Measurements from ENCODE around the gene ZNF85. TPM values are rescaled to one million over a fixed set of nuclear protein-coding genes. Genes with fewer than 3 reads are reported as not detected.
"Not testable (repeated sequence)": the region's sequence is repeated elsewhere in the genome, so short reads cannot be mapped to it uniquely, and the experiment has no call there.

Gene ZNF85
- total RNA-seq, 3 donors from 2014 or later (not counting 1 experiment from before 2014, with no cell fraction given): 3.9 to 8.6 (median 5.4) TPM

- no peaks in the 10 kb centered on the region for H3K36me3 ChIP-seq (ENCODE audit: control insufficient read depth, insufficient read depth, low read length)
- no peak overlapping the region for H3K4me3 ChIP-seq (ENCODE audit: low read length)
- DNase-seq (peak in 1 of 2 donors; percentile 29), ATAC-seq (no peak)
- peaks cover 11% of the 10 kb centered on the region for H3K9me3 ChIP-seq (ENCODE audit: control insufficient read depth, insufficient read depth, low read length)
- Mint-ChIP-seq H3K4me3 (no peak overlapping the region), H3K9me3 (peaks cover 0 to 9% of the 10 kb centered on the region in 2 donors), H3K27me3 (ENCODE audit: low read depth in 2 of 2) (no peaks in the 10 kb centered on the region), H3K4me1 (no peaks in the 10 kb centered on the region), H3K27ac (no peak overlapping the region), H3K36me3 (peaks cover 13% of the 10 kb centered on the region)
- TF ChIP-seq, protein P1, sequence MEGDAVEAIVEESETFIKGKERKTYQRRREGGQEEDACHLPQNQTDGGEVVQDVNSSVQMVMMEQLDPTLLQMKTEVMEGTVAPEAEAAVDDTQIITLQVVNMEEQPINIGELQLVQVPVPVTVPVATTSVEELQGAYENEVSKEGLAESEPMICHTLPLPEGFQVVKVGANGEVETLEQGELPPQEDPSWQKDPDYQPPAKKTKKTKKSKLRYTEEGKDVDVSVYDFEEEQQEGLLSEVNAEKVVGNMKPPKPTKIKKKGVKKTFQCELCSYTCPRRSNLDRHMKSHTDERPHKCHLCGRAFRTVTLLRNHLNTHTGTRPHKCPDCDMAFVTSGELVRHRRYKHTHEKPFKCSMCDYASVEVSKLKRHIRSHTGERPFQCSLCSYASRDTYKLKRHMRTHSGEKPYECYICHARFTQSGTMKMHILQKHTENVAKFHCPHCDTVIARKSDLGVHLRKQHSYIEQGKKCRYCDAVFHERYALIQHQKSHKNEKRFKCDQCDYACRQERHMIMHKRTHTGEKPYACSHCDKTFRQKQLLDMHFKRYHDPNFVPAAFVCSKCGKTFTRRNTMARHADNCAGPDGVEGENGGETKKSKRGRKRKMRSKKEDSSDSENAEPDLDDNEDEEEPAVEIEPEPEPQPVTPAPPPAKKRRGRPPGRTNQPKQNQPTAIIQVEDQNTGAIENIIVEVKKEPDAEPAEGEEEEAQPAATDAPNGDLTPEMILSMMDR (IDR thresholded peaks at IDR 0.05): no peak
- 51% methylated on average over 4 of the region's 4 CpGs for WGBS (ENCODE audit: insufficient coverage)
- H3K27ac ChIP-seq (ENCODE audit: low read length): no peak overlapping the region
- intact Hi-C loops (cut with micrococcal nuclease): no loop called here
- H3K4me1 ChIP-seq (ENCODE audit: control insufficient read depth, insufficient read depth, low read length): no peaks in the 10 kb centered on the region
- H3K27me3 ChIP-seq (ENCODE audit: control insufficient read depth, insufficient read depth, low read length): no peaks in the 10 kb centered on the region
These were observed 41.7 kb downstream of the ZNF85 start for GRCh38 chr19:20964798-20965197.

GRCh38 chr19:20968092-20968491, 45.0 kb downstream of the ZNF85 start:
- 91% methylated on average over 1 of the region's 1 CpG for WGBS (ENCODE audit: insufficient coverage)
- H3K9me3 ChIP-seq (ENCODE audit: control insufficient read depth, insufficient read depth, low read length): no peaks in the 10 kb centered on the region
- no peak for ATAC-seq
- no peak overlapping the region for H3K27ac ChIP-seq (ENCODE audit: low read length)
- H3K27me3 ChIP-seq (ENCODE audit: control insufficient read depth, insufficient read depth, low read length): no peaks in the 10 kb centered on the region
- TF ChIP-seq, protein P1 (IDR thresholded peaks at IDR 0.05): no peak
- no peaks in the 10 kb centered on the region for H3K36me3 ChIP-seq (ENCODE audit: control insufficient read depth, insufficient read depth, low read length)
- H3K4me1 ChIP-seq (ENCODE audit: control insufficient read depth, insufficient read depth, low read length): no peaks in the 10 kb centered on the region
- H3K27ac Mint-ChIP-seq: no peak overlapping the region
- H3K27me3 Mint-ChIP-seq (ENCODE audit: low read depth in 2 of 2): no peaks in the 10 kb centered on the region
- no peaks in the 10 kb centered on the region for H3K36me3 Mint-ChIP-seq
- H3K4me3 ChIP-seq (ENCODE audit: low read length): no peak overlapping the region
- no peak for DNase-seq
- intact Hi-C loops (cut with micrococcal nuclease): no loop called here
- no peak overlapping the region for H3K4me3 Mint-ChIP-seq
- H3K9me3 Mint-ChIP-seq: no peaks in the 10 kb centered on the region
- no peaks in the 10 kb centered on the region for H3K4me1 Mint-ChIP-seq

GRCh38 chr19:20969498-20969897, 46.4 kb downstream of the ZNF85 start:
- Histone ChIP-seq H3K4me3 (ENCODE audit: low read length) (no peak overlapping the region), H3K36me3 (ENCODE audit: control insufficient read depth, insufficient read depth, low read length) (no peaks in the 10 kb centered on the region), H3K27ac (ENCODE audit: low read length) (no peak overlapping the region), H3K9me3 (ENCODE audit: control insufficient read depth, insufficient read depth, low read length) (no peaks in the 10 kb centered on the region), H3K27me3 (ENCODE audit: control insufficient read depth, insufficient read depth, low read length) (no peaks in the 10 kb centered on the region), H3K4me1 (ENCODE audit: control insufficient read depth, insufficient read depth, low read length) (no peaks in the 10 kb centered on the region)
- WGBS (ENCODE audit: insufficient coverage): 94% methylated on average over 3 of the region's 3 CpGs
- no peaks in the 10 kb centered on the region for H3K9me3 Mint-ChIP-seq
- intact Hi-C loops (cut with micrococcal nuclease): no loop called here
- H3K27me3 Mint-ChIP-seq (ENCODE audit: low read depth in 2 of 2): no peaks in the 10 kb centered on the region
- no peak overlapping the region for H3K4me3 Mint-ChIP-seq
- H3K27ac Mint-ChIP-seq: no peak overlapping the region
- TF ChIP-seq, protein P1 (IDR thresholded peaks at IDR 0.05): no peak
- no peak for DNase-seq
- H3K4me1 Mint-ChIP-seq: no peaks in the 10 kb centered on the region
- no peak for ATAC-seq
- H3K36me3 Mint-ChIP-seq: no peaks in the 10 kb centered on the region

- DNase-seq (no peak), ATAC-seq (no peak)
- TF ChIP-seq, protein P1 (IDR thresholded peaks at IDR 0.05): no peak
- Mint-ChIP-seq H3K27me3 (ENCODE audit: low read depth in 2 of 2) (no peaks in the 10 kb centered on the region), H3K36me3 (no peaks in the 10 kb centered on the region), H3K4me3 (no peak overlapping the region), H3K27ac (no peak overlapping the region), H3K9me3 (no peaks in the 10 kb centered on the region), H3K4me1 (no peaks in the 10 kb centered on the region)
- no peaks in the 10 kb centered on the region for H3K4me1 ChIP-seq (ENCODE audit: control insufficient read depth, insufficient read depth, low read length)
- no peaks in the 10 kb centered on the region for H3K9me3 ChIP-seq (ENCODE audit: control insufficient read depth, insufficient read depth, low read length)
- no peak overlapping the region for H3K27ac ChIP-seq (ENCODE audit: low read length)
- no peaks in the 10 kb centered on the region for H3K36me3 ChIP-seq (ENCODE audit: control insufficient read depth, insufficient read depth, low read length)
- intact Hi-C loops (cut with micrococcal nuclease): no loop called here
- H3K27me3 ChIP-seq (ENCODE audit: control insufficient read depth, insufficient read depth, low read length): no peaks in the 10 kb centered on the region
- H3K4me3 ChIP-seq (ENCODE audit: low read length): no peak overlapping the region
- WGBS (ENCODE audit: insufficient coverage): 92% methylated on average over 3 of the region's 3 CpGs
These were observed 46.8 kb downstream of the ZNF85 start for GRCh38 chr19:20969898-20970297.

GRCh38 chr19:20992788-20993187, 69.7 kb downstream of the ZNF85 start:
- H3K9me3 ChIP-seq (ENCODE audit: control insufficient read depth, insufficient read depth, low read length); ATAC-seq; H3K27ac Mint-ChIP-seq; H3K27me3 Mint-ChIP-seq (ENCODE audit: low read depth in 2 of 2); H3K4me3 Mint-ChIP-seq; H3K36me3 Mint-ChIP-seq; H3K4me1 ChIP-seq (ENCODE audit: control insufficient read depth, insufficient read depth, low read length); H3K36me3 ChIP-seq (ENCODE audit: control insufficient read depth, insufficient read depth, low read length); intact Hi-C loops (cut with micrococcal nuclease); H3K4me1 Mint-ChIP-seq; H3K27me3 ChIP-seq (ENCODE audit: control insufficient read depth, insufficient read depth, low read length); DNase-seq; H3K27ac ChIP-seq (ENCODE audit: low read length); H3K4me3 ChIP-seq (ENCODE audit: low read length): not testable (repeated sequence)
- 79% methylated on average over 2 of the region's 2 CpGs for WGBS (ENCODE audit: insufficient coverage)
- peaks cover 9 to 11% of the 10 kb centered on the region in 2 donors for H3K9me3 Mint-ChIP-seq
